ENCODE data around the gene KCNG1. TPM values are rescaled to one million over a fixed set of nuclear protein-coding genes. Genes with fewer than 3 reads are reported as not detected.

Gene KCNG1
- total and polyA plus RNA-seq, 2 experiments from 2014 or later = 8.1 to 26.3 TPM

GRCh38 chr20:51020657-51021056 is 2.2 kb downstream of the KCNG1 start:
- DNase-seq (ENCODE audit: low spot score) = peak; percentile 50

More at GRCh38 chr20:51020657-51021056, 2.2 kb downstream of the KCNG1 start:
- peaks cover 33% of the 10 kb centered on the region for H3K4me1 Mint-ChIP-seq
- TF ChIP-seq JUNB (IDR thresholded peaks at IDR 0.05; ENCODE audit: unreplicated experiment) = no peak
- TF ChIP-seq ZNF114 (CRISPR knock-in tag; IDR thresholded peaks at IDR 0.05) = no peak
- no peak for TF ChIP-seq REST (IDR thresholded peaks at IDR 0.05; ENCODE audit: unreplicated experiment)
- TF ChIP-seq EZH2 (IDR thresholded peaks at IDR 0.05; ENCODE audit: low read depth, unreplicated experiment) = no peak
- TF ChIP-seq POLR2AphosphoS5 (IDR thresholded peaks at IDR 0.05; ENCODE audit: low read depth) = no peak
- TF ChIP-seq CTCF (conservative IDR thresholded peaks at IDR 0.05; ENCODE audit: low read depth in 2 of 2) = no peak
- no peak for TF ChIP-seq CREB1 (CRISPR knock-in tag; IDR thresholded peaks at IDR 0.05; ENCODE audit: low read depth)
- TF ChIP-seq NANOG (IDR thresholded peaks at IDR 0.05; ENCODE audit: borderline replicate concordance) = no peak
- TF ChIP-seq STAT1 (IDR thresholded peaks at IDR 0.05; ENCODE audit: unreplicated experiment) = no peak
- H3K4me2 ChIP-seq = peak overlapping the region; percentile 92
- peaks cover 47% of the 10 kb centered on the region for H3K27me3 ChIP-seq (ENCODE audit: insufficient read depth)
- peak overlapping the region; percentile 67 for H3K4me3 Mint-ChIP-seq
- 0 out of 2 replicates have a peak, but pooled peaks cover 7% of the 10 kb centered on the region for H3F3A ChIP-seq (replicated peaks; ENCODE audit: low read depth)
- H3K27me3 Mint-ChIP-seq (ENCODE audit: insufficient read depth, low read depth, poor library complexity) = peaks cover 42% of the 10 kb centered on the region
- 0 out of 2 replicates have a peak, but pooled peaks cover 2% of the 10 kb centered on the region for H4K20me1 ChIP-seq (replicated peaks; ENCODE audit: insufficient read depth)
- H3K4me1 ChIP-seq (ENCODE audit: insufficient read depth) = peaks cover 31% of the 10 kb centered on the region
- no peaks in the 10 kb centered on the region for H3K36me3 ChIP-seq (ENCODE audit: insufficient read depth)
- no peaks in the 10 kb centered on the region; the same call in 1 of the 2 replicates for H3K79me2 ChIP-seq (replicated peaks; ENCODE audit: insufficient read depth)
- no peak overlapping the region for H3K27ac ChIP-seq (ENCODE audit: low read depth)
- H3K9me3 Mint-ChIP-seq = 0 out of 3 replicates have a peak, but pooled peaks cover 3% of the 10 kb centered on the region
- peak; percentile 21 for ATAC-seq
- no peak overlapping the region for H3K27ac Mint-ChIP-seq
- H3K36me3 Mint-ChIP-seq (ENCODE audit: low read depth) = peaks cover 12% of the 10 kb centered on the region
- no peaks in the 10 kb centered on the region for H3K9me2 ChIP-seq (ENCODE audit: insufficient read depth)
- H2AFZ ChIP-seq = no peak overlapping the region; the same call in 1 of the 2 replicates
- H3K4me3 ChIP-seq = peak overlapping the region; percentile 73; the same call in 1 of the 2 replicates
